GM23338 (cell line): ENCODE measurements around the gene PPP1R7. TPM values are rescaled to one million over a fixed set of nuclear protein-coding genes. Genes with fewer than 3 reads are reported as not detected.

Experiments
- ATAC-seq: fragments of 200-7000 bp; cut with Tn5 transposase; 3 replicates; pipeline ENCODE4 v1.9.1; 2020
- DNase-seq: peaks from one replicate; pipeline ENCODE4 v3.0.0-alpha.2; 2015; ENCODE audit warnings: low spot score
- H2AFZ ChIP-seq: fragments of 200-600 bp; sonication (generic); 2 replicates; pipeline ENCODE4 v1.8.0; 2016; ENCODE audit warnings: antibody characterized with exemption, mild to moderate bottlenecking, moderate library complexity
- H3F3A ChIP-seq: fragments of 200-600 bp; sonication (generic); replicated peaks from 2 replicates; pipeline ENCODE4 v1.8.0; 2017; ENCODE audit warnings: antibody characterized with exemption, mixed run types, low read depth
- H3K27ac ChIP-seq: fragments of 200-600 bp; sonication (generic); 2 replicates; pipeline ENCODE4 v1.6.1; 2016; ENCODE audit warnings: low read depth
- H3K27me3 ChIP-seq: fragments of 200-600 bp; sonication (generic); 2 replicates; pipeline ENCODE4 v1.8.0; 2016; ENCODE audit warnings: mild to moderate bottlenecking, mixed run types, moderate library complexity; ENCODE audit not compliant: insufficient read depth
- H3K36me3 ChIP-seq: fragments of 200-600 bp; sonication (generic); 2 replicates; pipeline ENCODE4 v1.8.0; 2016; ENCODE audit warnings: mild to moderate bottlenecking; ENCODE audit not compliant: insufficient read depth
- H3K4me1 ChIP-seq: fragments of 200-600 bp; sonication (generic); 2 replicates; pipeline ENCODE4 v1.8.0; 2016; ENCODE audit warnings: mild to moderate bottlenecking, moderate library complexity; ENCODE audit not compliant: insufficient read depth
- H3K4me2 ChIP-seq: fragments of 200-600 bp; sonication (generic); 2 replicates; pipeline ENCODE4 v1.7.1; 2017; ENCODE audit warnings: mixed run types
- H3K4me3 ChIP-seq: fragments of 200-600 bp; sonication (generic); 2 replicates; pipeline ENCODE4 v1.6.1; 2016; ENCODE audit warnings: mixed run types
- H3K79me2 ChIP-seq: fragments of 200-600 bp; sonication (generic); replicated peaks from 2 replicates; pipeline ENCODE4 v1.8.0; 2017; ENCODE audit warnings: mild to moderate bottlenecking; ENCODE audit not compliant: insufficient read depth
- H3K9me2 ChIP-seq: fragments of 200-600 bp; sonication (generic); 2 replicates; pipeline ENCODE4 v1.8.0; 2017; ENCODE audit not compliant: insufficient read depth
- H4K20me1 ChIP-seq: fragments of 200-600 bp; sonication (generic); replicated peaks from 2 replicates; pipeline ENCODE4 v1.8.0; 2017; ENCODE audit warnings: mild to moderate bottlenecking; ENCODE audit not compliant: insufficient read depth
- H3K27ac Mint-ChIP-seq: 2 replicates; pipeline ENCODE4 v1.8.0; 2020; ENCODE audit warnings: inconsistent platforms, mild to moderate bottlenecking, moderate library complexity, mixed read lengths
- H3K27me3 Mint-ChIP-seq: 3 replicates; pipeline ENCODE4 v1.8.0; 2022; ENCODE audit warnings: low read depth, mild to moderate bottlenecking, moderate library complexity, mixed read lengths, inconsistent platforms; ENCODE audit not compliant: insufficient read depth, poor library complexity
- H3K36me3 Mint-ChIP-seq: 3 replicates; pipeline ENCODE4 v1.8.0; 2021; ENCODE audit warnings: low read depth, mild to moderate bottlenecking, inconsistent platforms, moderate library complexity, mixed read lengths
- H3K4me1 Mint-ChIP-seq: 3 replicates; pipeline ENCODE4 v1.8.0; 2020; ENCODE audit warnings: mild to moderate bottlenecking, inconsistent platforms, mixed read lengths
- H3K4me3 Mint-ChIP-seq: 3 replicates; pipeline ENCODE4 v1.8.0; 2021; ENCODE audit warnings: moderate library complexity, mild to moderate bottlenecking, inconsistent platforms, mixed read lengths
- H3K9me3 Mint-ChIP-seq: 3 replicates; pipeline ENCODE4 v1.8.0; 2020; ENCODE audit warnings: moderate library complexity, mild to moderate bottlenecking, inconsistent platforms, mixed read lengths
- CREB1 ChIP-seq: fragments of 250-450 bp; sonication (Bioruptor Pico); IDR thresholded peaks from 2 replicates; pipeline ENCODE4 v1.5.0; 2020; ENCODE audit warnings: low read depth, mild to moderate bottlenecking, moderate library complexity
- EZH2 ChIP-seq: fragments of 200-600 bp; sonication (generic); IDR thresholded peaks from one replicate; pipeline ENCODE4 v1.8.0; 2017; ENCODE audit warnings: antibody characterized with exemption, mild to moderate bottlenecking, low read depth; ENCODE audit not compliant: unreplicated experiment
- EZH2phosphoT487 ChIP-seq: fragments of 200-600 bp; sonication (generic); IDR thresholded peaks from one replicate; pipeline ENCODE4 v1.8.1; 2018; ENCODE audit warnings: antibody characterized with exemption; ENCODE audit not compliant: unreplicated experiment
- JUNB ChIP-seq: IDR thresholded peaks from one replicate; pipeline ENCODE4 v1.6.1; 2016; ENCODE audit warnings: antibody characterized with exemption; ENCODE audit not compliant: unreplicated experiment
- NANOG ChIP-seq: IDR thresholded peaks from 2 replicates; pipeline ENCODE4 v1.6.1; 2016; ENCODE audit warnings: antibody characterized with exemption, borderline replicate concordance
- POLR2AphosphoS5 ChIP-seq: IDR thresholded peaks from 2 replicates; pipeline ENCODE4 v1.6.1; 2016; ENCODE audit warnings: antibody characterized with exemption, low read depth
- STAT1 ChIP-seq: IDR thresholded peaks from one replicate; pipeline ENCODE4 v1.6.1; 2016; ENCODE audit warnings: antibody characterized with exemption; ENCODE audit not compliant: unreplicated experiment
- ZNF114 ChIP-seq: fragments of 250-450 bp; sonication (Bioruptor Pico); IDR thresholded peaks from 2 replicates; pipeline ENCODE4 v1.5.0; 2020; ENCODE audit warnings: mild to moderate bottlenecking, moderate library complexity
- ZNF331 ChIP-seq: fragments of 250-450 bp; sonication (Bioruptor Pico); IDR thresholded peaks from 2 replicates; pipeline ENCODE4 v1.5.0; 2020; ENCODE audit warnings: low read depth, mild to moderate bottlenecking, moderate library complexity
- polyA plus RNA-seq: library from polyadenylated mRNA; unstranded; fragments of >200 nt; fragmentation: Nextera tagmentation; extraction: Ambion mirVana; gene quantifications from 2 replicates; pipeline ENCODE4 v1.2.1, GENCODE V29; 2016
- total RNA-seq: library from RNA; depleted of rRNA; stranded (reverse); fragments of >200 nt; shearing (Covaris generic); gene quantifications from 2 replicates; pipeline ENCODE4 v1.2.3, GENCODE V29; 2014
- TF ChIP-seq, protein P1 (sequence below): fragments of 250-450 bp; sonication (Bioruptor Pico); IDR thresholded peaks from 2 replicates; pipeline ENCODE4 v1.5.0; 2020; ENCODE audit warnings: mild to moderate bottlenecking, moderate library complexity
- TF ChIP-seq, protein P2 (sequence below), 2 experiments: fragments of 200-600 bp in 1 of 2; sonication (generic) in 1 of 2; conservative IDR thresholded peaks; 2 replicates each; pipeline versions ENCODE4 v1.5.1 to v1.6.1; 2016 to 2017; ENCODE audit warnings: antibody characterized with exemption in 2 of 2, low read depth in 2 of 2, mild to moderate bottlenecking in 2 of 2, moderate library complexity in 1 of 2
- TF ChIP-seq, protein P3 (sequence below): IDR thresholded peaks from one replicate; pipeline ENCODE4 v1.6.1; 2018; ENCODE audit warnings: antibody characterized with exemption; ENCODE audit not compliant: unreplicated experiment
- TF ChIP-seq, protein P4 (sequence below): IDR thresholded peaks from 2 replicates; pipeline ENCODE4 v1.6.1; 2016; ENCODE audit warnings: antibody characterized with exemption

The PPP1R7 gene
- total and polyA plus RNA-seq, 2 experiments from 2014 or later, result 48.2 to 94.3 TPM

DNA sequence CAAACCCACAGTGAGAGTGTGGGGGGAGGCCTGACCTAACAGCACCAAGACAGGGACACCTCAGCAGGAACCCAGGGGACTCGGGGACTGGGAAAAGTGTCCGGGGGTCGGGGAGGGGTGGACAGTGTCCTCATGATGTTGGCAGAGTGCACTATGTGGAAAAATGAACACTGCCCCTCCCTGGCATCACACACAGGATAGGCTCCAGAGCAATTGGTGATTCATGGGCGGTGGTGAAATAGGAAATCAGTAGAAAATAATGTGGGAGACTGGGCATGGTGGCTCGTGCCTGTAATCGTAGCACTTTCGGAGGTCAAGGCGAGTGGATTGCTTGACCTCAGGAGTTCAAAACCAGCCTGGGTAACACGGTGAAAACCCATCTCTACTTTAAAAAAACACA is 34.6 kb downstream of the PPP1R7 start:
- H4K20me1 ChIP-seq, result no peaks in the 10 kb centered on the region
- H3K36me3 ChIP-seq, result no peaks in the 10 kb centered on the region
- ATAC-seq (no peak), DNase-seq (no peak)
- no peaks in the 10 kb centered on the region for H3F3A ChIP-seq
- no peak overlapping the region for H2AFZ ChIP-seq
- H3K27ac ChIP-seq, result no peak overlapping the region
- no peaks in the 10 kb centered on the region for H3K79me2 ChIP-seq
- peaks cover 10% of the 10 kb centered on the region for H3K27me3 Mint-ChIP-seq
- H3K4me3 Mint-ChIP-seq, result no peak overlapping the region
- no peaks in the 10 kb centered on the region for H3K9me3 Mint-ChIP-seq
- no peak overlapping the region for H3K27ac Mint-ChIP-seq
- peaks cover 8% of the 10 kb centered on the region for H3K4me1 Mint-ChIP-seq
- TF ChIP-seq, protein P1, sequence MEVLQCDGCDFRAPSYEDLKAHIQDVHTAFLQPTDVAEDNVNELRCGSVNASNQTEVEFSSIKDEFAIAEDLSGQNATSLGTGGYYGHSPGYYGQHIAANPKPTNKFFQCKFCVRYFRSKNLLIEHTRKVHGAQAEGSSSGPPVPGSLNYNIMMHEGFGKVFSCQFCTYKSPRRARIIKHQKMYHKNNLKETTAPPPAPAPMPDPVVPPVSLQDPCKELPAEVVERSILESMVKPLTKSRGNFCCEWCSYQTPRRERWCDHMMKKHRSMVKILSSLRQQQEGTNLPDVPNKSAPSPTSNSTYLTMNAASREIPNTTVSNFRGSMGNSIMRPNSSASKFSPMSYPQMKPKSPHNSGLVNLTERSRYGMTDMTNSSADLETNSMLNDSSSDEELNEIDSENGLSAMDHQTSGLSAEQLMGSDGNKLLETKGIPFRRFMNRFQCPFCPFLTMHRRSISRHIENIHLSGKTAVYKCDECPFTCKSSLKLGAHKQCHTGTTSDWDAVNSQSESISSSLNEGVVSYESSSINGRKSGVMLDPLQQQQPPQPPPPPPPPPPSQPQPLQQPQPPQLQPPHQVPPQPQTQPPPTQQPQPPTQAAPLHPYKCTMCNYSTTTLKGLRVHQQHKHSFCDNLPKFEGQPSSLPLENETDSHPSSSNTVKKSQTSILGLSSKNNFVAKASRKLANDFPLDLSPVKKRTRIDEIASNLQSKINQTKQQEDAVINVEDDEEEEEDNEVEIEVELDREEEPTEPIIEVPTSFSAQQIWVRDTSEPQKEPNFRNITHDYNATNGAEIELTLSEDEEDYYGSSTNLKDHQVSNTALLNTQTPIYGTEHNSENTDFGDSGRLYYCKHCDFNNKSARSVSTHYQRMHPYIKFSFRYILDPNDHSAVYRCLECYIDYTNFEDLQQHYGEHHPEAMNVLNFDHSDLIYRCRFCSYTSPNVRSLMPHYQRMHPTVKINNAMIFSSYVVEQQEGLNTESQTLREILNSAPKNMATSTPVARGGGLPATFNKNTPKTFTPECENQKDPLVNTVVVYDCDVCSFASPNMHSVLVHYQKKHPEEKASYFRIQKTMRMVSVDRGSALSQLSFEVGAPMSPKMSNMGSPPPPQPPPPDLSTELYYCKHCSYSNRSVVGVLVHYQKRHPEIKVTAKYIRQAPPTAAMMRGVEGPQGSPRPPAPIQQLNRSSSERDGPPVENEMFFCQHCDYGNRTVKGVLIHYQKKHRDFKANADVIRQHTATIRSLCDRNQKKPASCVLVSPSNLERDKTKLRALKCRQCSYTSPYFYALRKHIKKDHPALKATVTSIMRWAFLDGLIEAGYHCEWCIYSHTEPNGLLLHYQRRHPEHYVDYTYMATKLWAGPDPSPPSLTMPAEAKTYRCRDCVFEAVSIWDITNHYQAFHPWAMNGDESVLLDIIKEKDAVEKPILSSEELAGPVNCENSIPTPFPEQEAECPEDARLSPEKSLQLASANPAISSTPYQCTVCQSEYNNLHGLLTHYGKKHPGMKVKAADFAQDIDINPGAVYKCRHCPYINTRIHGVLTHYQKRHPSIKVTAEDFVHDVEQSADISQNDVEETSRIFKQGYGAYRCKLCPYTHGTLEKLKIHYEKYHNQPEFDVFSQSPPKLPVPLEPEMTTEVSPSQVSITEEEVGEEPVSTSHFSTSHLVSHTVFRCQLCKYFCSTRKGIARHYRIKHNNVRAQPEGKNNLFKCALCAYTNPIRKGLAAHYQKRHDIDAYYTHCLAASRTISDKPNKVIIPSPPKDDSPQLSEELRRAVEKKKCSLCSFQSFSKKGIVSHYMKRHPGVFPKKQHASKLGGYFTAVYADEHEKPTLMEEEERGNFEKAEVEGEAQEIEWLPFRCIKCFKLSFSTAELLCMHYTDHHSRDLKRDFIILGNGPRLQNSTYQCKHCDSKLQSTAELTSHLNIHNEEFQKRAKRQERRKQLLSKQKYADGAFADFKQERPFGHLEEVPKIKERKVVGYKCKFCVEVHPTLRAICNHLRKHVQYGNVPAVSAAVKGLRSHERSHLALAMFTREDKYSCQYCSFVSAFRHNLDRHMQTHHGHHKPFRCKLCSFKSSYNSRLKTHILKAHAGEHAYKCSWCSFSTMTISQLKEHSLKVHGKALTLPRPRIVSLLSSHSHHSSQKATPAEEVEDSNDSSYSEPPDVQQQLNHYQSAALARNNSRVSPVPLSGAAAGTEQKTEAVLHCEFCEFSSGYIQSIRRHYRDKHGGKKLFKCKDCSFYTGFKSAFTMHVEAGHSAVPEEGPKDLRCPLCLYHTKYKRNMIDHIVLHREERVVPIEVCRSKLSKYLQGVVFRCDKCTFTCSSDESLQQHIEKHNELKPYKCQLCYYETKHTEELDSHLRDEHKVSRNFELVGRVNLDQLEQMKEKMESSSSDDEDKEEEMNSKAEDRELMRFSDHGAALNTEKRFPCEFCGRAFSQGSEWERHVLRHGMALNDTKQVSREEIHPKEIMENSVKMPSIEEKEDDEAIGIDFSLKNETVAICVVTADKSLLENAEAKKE, result no peak
- TF ChIP-seq, protein P2, sequence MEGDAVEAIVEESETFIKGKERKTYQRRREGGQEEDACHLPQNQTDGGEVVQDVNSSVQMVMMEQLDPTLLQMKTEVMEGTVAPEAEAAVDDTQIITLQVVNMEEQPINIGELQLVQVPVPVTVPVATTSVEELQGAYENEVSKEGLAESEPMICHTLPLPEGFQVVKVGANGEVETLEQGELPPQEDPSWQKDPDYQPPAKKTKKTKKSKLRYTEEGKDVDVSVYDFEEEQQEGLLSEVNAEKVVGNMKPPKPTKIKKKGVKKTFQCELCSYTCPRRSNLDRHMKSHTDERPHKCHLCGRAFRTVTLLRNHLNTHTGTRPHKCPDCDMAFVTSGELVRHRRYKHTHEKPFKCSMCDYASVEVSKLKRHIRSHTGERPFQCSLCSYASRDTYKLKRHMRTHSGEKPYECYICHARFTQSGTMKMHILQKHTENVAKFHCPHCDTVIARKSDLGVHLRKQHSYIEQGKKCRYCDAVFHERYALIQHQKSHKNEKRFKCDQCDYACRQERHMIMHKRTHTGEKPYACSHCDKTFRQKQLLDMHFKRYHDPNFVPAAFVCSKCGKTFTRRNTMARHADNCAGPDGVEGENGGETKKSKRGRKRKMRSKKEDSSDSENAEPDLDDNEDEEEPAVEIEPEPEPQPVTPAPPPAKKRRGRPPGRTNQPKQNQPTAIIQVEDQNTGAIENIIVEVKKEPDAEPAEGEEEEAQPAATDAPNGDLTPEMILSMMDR (conservative IDR thresholded peaks at IDR 0.05; ENCODE audit: low read depth in 2 of 2), result no peak
- no peak for TF ChIP-seq NANOG
- TF ChIP-seq EZH2, result no peak
- TF ChIP-seq, protein P3, sequence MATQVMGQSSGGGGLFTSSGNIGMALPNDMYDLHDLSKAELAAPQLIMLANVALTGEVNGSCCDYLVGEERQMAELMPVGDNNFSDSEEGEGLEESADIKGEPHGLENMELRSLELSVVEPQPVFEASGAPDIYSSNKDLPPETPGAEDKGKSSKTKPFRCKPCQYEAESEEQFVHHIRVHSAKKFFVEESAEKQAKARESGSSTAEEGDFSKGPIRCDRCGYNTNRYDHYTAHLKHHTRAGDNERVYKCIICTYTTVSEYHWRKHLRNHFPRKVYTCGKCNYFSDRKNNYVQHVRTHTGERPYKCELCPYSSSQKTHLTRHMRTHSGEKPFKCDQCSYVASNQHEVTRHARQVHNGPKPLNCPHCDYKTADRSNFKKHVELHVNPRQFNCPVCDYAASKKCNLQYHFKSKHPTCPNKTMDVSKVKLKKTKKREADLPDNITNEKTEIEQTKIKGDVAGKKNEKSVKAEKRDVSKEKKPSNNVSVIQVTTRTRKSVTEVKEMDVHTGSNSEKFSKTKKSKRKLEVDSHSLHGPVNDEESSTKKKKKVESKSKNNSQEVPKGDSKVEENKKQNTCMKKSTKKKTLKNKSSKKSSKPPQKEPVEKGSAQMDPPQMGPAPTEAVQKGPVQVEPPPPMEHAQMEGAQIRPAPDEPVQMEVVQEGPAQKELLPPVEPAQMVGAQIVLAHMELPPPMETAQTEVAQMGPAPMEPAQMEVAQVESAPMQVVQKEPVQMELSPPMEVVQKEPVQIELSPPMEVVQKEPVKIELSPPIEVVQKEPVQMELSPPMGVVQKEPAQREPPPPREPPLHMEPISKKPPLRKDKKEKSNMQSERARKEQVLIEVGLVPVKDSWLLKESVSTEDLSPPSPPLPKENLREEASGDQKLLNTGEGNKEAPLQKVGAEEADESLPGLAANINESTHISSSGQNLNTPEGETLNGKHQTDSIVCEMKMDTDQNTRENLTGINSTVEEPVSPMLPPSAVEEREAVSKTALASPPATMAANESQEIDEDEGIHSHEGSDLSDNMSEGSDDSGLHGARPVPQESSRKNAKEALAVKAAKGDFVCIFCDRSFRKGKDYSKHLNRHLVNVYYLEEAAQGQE, result no peak
- TF ChIP-seq, protein P4, sequence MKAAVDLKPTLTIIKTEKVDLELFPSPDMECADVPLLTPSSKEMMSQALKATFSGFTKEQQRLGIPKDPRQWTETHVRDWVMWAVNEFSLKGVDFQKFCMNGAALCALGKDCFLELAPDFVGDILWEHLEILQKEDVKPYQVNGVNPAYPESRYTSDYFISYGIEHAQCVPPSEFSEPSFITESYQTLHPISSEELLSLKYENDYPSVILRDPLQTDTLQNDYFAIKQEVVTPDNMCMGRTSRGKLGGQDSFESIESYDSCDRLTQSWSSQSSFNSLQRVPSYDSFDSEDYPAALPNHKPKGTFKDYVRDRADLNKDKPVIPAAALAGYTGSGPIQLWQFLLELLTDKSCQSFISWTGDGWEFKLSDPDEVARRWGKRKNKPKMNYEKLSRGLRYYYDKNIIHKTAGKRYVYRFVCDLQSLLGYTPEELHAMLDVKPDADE, result no peak
- no peak for TF ChIP-seq CREB1 (CRISPR knock-in tag)
- TF ChIP-seq ZNF114 (CRISPR knock-in tag), result no peak
- no peak for TF ChIP-seq POLR2AphosphoS5
- no peak for TF ChIP-seq ZNF331 (CRISPR knock-in tag)
- TF ChIP-seq JUNB, result no peak
- TF ChIP-seq STAT1, result no peak
- no peak for TF ChIP-seq EZH2phosphoT487
- no peaks in the 10 kb centered on the region for H3K9me2 ChIP-seq
- no peak overlapping the region for H3K4me3 ChIP-seq
- H3K4me2 ChIP-seq, result no peak overlapping the region
- H3K27me3 ChIP-seq, result no peaks in the 10 kb centered on the region
- H3K36me3 Mint-ChIP-seq, result no peaks in the 10 kb centered on the region
- no peaks in the 10 kb centered on the region for H3K4me1 ChIP-seq
